ENCODE results near the gene ARPC3.

- no peak for TF ChIP-seq PKNOX1 (IDR thresholded peaks at IDR 0.05)
- TF ChIP-seq ELF4 (IDR thresholded peaks at IDR 0.05): no peak
- TF ChIP-seq L3MBTL2 (conservative IDR thresholded peaks at IDR 0.05): no peak
- TF ChIP-seq HDGF (IDR thresholded peaks at IDR 0.05; ENCODE audit: borderline replicate concordance): no peak
- no peak for TF ChIP-seq BHLHE40 (IDR thresholded peaks at IDR 0.05; ENCODE audit: borderline replicate concordance)
- no peak for TF ChIP-seq FOXA1 (IDR thresholded peaks at IDR 0.05)
- TF ChIP-seq FOXK2 (IDR thresholded peaks at IDR 0.05): no peak
- no peak for TF ChIP-seq TARDBP (IDR thresholded peaks at IDR 0.05)
- no peak for TF ChIP-seq LEF1 (IDR thresholded peaks at IDR 0.05; ENCODE audit: borderline replicate concordance)
- TF ChIP-seq FOXM1 (IDR thresholded peaks at IDR 0.05; ENCODE audit: borderline replicate concordance): no peak
- no peak for TF ChIP-seq NFRKB (IDR thresholded peaks at IDR 0.05)
These were observed 28.9 kb downstream of the ARPC3 start for GRCh38 chr12:110421159-110421661.
